ENCODE results near the gene CERS6.
"Not testable (repeated sequence)": the region's sequence is repeated elsewhere in the genome, so short reads cannot be mapped to it uniquely, and the experiment has no call there.

The CERS6 gene

DNA sequence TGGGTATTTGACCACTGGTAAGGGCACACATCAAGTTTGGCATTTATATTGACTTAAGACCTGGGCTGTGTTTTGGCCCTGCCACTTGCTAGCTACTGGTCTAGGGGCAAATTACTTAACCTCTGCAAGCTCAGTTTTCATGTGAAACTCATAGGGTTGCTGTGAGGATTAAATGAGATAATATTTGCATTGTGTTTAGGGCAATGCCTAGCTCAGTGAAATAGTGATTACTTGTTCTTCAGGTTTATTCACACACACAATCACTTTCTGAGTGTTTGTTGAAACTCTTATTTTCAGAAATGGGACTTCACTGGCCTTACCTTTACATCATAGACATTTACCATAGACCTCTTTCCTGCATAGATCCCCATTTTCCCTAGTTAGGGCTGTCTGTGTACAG is 12.3 kb downstream of the CERS6 start:
- no peak for DNase-seq (ENCODE audit: low spot score)

DNA sequence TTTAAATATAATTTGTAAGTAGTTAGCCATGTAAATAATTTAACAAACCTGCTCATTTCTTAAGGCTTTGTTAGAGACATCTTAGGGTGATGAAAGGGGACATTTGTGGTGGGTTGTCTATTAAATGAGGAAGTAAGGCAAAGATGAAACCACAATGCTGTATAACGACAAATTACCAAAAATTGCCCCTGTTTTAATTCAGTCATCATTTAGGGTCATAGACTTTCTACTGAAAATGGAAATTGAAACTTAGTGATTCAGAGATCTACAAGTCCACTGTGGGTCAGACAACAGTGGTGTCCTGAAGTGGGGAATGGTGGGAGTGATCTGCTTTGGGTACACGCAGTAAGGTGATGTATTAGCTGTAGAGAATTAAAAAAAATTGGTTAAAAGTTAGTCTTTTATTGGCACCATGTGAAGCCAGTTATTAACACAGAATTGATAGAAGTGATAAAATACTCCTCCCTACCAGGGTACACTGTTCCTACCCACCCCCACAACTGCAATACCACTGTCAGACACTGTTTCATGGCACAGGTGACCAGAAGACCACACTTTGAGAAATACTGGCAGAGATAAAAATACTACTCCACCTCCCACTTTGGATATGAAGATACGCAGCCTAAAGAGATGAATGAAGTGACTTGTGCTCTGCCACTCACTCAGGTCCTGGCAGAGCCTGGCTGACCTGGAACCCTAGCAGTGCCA is 13.4 kb downstream of the CERS6 start:
- no peak for DNase-seq (ENCODE audit: low spot score)

DNA sequence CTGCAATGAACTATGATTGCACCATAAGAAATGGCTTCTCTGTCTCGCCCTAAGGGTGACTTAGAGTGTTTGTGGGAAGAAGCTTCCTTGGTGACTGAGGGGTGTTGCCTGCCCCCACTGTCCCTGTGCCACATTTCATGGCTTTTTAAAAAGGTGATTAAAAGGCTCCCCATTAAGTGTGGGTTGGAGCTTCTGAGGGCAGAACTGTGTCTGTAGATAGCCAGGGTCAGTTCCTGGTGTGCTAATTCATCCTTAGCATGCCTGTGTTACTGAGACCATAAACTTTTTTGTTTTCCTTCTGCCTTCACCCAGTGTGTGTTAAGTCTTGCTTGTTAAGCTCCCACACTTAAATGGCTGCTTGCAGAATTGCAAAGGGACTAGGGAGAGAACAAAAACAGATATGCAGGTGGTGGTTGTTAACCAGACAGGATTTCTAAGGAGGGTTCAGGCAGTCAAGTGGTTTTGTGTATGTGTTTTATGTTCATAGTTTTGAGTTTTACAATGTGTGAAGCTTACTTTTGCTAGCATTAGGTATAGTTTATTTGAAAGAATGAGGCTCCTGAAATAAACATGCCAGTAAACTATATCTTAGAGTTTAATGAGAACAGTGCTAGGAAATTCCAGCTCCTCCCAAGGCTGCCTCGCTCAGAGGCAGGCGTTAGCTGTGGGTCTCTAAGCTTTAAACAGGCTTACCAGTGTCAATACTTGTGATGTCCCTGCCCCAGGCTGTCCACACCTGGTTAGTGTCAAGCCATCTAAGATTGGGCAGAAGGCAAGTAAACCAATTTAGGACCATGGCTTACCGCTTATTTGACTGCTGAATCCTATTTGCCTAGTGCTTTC is 14.5 kb downstream of the CERS6 start:
- peak; percentile 20 for DNase-seq (ENCODE audit: low spot score)

DNA sequence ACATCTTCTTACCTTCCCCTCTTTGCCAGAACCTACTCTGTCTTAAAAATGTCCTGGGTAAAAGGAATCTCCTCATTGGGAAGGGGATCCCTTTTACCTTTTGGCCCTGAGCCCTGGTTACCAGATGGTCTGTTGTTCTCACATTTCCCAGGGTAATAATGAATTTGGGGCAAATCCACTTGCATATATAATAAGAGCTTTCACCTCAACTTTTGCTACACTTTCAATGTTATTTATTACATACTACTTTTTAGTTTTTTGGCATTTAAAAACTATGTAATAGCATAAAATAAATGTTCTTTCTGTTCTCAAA is 15.0 kb downstream of the CERS6 start:
- DNase-seq (ENCODE audit: low spot score), result no peak

DNA sequence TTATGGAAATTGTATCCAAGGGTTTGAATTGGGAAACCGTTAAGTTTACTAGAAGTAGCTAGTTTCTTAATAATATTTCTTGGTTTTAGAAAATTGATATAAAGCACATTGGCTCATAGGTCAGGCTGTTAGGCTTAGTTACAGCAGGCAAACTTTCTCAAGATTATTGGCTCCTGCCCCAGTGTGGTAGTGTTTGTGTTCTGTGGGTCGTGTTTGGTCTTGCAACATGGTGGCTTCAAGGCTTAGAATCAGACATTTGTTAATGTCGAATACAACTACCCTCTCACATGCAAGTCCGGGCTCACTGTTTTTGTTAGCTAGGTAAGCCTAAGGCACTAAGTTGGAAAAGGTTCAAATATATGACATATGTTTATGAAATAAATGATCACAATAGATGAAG is 19.6 kb downstream of the CERS6 start:
- DNase-seq (ENCODE audit: low spot score), result no peak

DNA sequence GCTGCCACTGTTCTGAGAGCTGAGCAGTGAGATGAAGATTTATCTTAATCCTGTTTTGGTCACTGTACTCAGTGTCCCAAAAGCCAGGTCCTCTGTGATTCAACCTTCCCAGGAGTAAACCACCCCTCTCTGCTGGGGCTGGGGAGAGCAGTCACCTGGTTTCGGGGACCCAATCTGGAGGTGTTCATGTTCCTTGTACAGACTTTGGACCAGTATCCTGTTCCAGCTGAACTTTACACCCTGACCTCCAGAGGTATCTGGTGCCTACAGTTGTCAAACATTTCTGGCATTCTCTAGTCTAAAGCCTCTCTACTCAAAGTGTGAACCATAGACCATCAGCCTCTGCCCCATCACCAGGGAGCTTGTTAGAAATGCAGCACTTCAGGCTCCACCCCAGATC is 22.1 kb downstream of the CERS6 start:
- no peak for DNase-seq (ENCODE audit: low spot score)

DNA sequence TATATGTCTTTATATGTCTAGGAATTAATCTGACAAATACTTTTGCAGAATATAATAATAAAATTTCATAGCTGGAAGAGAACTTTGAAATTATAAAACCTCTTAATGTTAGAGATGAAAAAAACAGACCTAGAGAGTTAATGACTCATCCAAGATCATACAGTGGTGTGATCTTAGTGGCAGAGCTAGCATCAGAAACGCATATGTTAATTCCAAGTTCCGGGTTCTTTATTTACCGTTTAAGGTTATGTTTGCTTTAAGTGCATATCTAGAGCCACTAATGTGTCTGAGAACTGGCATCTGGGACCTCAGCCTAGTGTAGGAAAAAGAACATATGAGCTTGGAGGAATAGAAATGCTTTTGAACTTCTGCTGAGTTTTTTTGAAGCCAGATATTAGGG is 24.3 kb downstream of the CERS6 start:
- no peak for DNase-seq (ENCODE audit: low spot score)

DNA sequence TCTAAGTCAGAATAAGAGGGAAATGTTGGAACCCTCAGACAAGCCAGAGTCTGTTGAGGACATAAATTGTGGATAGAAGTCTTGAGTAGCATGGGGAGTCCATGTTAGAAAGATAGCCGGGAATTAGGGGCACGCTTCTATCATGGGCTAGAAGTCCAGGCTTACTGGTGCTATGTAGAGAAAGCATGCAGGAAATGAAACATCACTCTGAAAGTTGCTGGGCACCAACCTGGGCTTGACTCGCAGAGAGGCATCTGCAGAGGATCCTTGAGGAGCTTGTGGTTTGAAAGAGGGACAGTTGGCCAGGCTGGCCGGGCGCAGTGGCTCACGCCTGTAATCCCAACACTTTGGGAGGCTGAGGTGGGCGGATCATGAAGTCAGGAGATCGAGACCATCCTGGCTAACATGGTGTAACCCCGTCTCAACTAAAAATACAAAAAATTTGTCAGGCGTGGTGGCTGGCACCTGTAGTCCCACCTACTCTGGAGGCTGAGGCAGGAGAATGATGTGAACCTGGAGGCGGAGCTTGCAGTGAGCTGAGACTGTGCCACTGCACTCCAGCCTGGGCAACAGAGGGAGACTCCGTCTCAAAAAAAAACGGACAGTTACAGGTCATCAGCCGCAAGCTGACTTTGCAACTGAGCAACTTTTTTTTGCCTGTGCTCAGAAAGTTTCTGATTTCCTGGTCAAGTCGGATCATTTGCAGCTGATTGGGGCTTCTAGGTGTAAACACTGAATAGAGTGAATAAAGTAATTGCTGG is 24.9 kb downstream of the CERS6 start:
- no peak for DNase-seq (ENCODE audit: low spot score)

DNA sequence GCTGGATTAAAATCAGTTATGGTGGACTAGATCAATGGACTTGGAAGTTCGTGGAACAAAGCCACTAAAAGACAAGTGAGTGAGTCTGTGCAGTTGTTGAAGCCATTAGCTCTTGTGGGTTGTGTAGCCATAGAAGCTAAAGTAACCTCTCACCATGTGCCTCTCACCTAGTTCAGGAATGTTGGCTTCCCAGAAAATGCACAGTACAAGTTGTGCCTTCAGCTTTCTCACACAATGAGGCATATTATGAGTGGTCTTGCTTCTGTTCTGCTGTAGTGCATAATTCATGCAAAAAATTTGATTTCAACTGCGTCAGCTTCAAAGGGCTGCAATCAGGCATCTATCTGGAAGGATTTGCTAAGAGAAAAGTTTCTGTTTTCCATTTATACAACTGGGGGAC is 26.2 kb downstream of the CERS6 start:
- DNase-seq (ENCODE audit: low spot score), result no peak

DNA sequence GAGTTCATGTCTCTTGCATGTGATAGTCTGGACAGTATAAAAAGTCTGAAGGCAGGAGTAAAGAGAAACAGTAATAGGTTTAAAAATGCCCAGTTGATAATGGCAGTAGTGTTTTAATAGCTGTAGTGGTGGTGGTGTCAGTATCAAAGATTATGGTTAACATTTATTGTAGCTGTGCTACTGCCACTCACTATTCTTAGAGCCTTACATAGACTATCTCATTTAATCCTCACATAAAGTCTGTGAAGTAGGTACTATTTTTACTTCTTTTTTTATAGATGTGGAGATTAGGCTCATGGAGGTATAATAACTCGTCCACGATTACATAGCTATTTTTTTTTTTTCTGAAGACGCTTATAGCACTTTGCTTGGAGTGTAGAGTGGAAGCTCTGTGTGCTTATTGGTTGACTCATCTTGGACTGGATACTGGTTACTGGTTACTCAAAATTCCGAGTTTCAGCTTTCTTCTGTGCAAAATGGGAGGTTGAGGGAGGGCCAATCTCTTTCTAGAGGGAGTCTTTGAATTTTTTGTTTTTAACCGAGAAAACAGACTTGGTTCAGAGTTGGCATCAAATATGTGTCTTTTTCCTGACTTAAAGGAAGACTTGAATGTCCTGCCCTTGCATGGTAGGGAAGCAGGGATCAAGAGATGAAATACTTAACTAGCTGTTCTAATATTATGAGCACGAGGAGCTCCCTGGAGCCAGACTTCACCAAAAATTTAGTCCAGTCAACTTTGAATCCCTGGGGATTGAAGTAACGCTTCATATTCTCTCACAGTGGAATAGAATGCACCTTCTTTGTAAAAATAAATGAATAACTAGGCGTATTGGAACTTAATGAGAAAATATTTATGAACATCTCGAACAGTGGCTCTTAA is 27.1 kb downstream of the CERS6 start:
- DNase-seq (ENCODE audit: low spot score), result no peak

DNA sequence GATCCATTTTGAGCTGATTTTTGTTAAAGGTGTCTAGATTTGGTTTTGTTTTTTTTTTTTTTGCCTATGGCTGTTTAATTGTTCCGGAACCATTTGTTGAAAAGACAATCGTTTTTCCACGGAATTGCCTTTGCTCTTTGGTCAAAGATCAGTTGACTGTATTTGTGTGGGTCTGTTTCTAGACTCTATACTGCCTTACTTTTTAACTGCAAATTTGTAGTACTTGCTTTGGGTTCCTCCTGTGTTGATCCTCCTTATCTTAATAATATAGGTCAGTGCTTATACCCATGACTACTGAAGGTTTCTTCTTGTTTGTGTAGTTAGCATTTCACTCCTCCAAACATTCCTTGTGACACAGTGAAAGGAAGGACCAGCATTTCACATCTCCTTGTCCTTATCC is 30.4 kb downstream of the CERS6 start:
- DNase-seq (ENCODE audit: low spot score), result no peak

DNA sequence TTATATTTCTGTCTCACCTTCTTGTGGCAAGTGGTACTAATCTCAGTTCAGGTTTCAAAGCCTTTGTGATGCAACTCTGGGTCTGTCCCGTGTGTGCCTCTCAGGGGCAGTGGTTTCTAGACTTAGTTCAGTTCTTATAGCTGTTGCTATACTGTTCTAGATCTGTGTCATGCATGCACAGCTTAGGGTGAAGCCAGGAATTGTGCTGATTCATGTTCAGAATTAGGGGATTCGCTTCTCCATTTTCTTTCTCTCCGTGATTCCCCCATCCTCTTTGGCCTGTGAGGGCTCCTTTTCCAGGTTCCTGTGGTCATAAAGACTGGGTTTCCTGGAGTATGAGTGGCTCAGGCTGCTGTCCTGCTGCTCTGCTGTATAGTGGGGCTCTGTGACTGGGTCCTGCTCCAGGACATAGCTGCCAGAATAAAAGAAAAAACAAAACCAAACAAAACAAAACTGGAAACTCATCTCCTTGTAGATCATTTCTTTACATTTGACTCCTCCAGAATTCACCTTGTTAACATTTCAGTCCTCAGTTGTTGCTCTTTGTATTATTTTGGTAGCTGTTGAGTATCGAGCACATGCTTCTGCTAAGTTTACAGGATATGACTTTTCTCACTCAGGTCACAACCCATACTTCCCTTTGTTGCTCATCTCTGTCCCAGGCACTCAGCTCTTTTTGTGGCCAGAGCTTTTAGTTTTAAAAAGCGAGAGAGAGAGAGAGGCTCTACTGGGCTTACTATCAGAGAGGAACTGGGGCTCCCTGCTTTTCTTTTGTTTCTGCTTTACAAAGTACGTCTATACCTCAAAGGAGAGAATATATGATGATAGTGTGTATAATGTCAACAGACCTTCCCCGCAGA is 34.2 kb downstream of the CERS6 start:
- DNase-seq (ENCODE audit: low spot score), result no peak

DNA sequence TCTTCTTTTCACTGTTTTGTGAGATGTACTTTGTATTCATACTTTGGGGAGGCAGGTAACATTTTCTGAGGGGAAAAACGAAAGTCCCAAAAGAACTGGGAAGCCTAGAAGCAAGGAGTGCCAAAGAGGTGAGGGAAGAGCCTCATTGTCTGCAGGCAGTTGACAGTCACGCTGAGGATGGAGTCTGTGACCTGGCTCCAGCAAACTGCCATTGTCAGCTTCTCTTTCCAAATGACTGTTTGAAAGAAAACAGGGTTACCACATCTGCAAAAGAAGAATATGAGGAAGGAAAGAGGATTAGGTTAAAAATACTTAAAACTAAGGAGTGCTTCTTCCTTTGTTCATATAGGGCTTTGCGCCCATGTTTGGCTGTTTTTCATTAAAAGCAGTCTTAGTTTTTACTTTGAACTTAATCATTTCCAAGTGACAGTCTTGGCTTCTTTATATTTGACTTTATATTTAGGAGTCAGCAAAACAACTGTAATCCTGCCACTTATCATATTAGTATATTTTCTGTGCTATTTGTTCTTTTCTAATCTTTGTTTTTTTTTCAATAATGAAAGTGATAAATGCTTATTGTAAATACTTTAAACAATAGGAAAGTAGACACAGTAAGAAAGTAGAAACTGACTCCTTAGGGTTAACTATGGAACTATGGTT is 35.0 kb downstream of the CERS6 start:
- no peak for DNase-seq (ENCODE audit: low spot score)

DNA sequence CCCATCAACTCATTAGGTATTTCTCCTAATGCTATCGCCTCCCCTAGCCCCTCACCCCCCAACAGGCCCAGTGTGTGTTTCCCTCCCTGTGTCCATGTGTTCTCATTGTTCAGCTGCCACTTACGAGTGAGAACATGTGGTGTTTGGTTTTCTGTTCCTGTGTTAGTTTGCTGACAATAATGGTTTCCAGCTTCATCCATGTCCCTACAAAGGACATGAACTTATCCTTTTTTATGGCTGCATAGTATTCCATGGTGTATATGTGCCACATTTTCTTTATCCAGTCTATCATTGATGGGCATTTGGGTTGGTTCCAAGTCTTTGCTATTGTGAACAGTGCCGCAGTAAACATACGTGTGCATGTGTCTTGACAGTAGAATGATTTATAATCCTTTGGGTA is 35.7 kb downstream of the CERS6 start:
- not testable (repeated sequence) for DNase-seq (ENCODE audit: low spot score)

DNA sequence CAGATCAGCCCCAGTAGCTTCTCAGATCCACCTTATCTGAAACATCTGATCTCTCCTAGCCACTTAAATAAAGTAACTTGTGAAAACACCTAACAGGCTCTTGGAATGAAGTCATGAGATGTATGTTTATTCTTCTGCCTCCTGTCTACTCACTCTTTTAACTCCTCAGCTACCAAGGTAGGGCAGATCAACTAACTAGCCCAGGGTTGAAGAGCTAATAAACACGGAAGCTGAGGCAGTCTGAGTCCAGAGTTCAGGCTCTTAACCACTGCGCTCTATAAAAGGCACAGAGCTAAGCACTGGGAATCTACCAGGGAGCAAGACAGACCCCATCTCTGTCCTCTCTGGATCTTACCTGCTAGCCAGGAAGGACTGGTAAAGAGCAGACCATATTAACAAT is 37.1 kb downstream of the CERS6 start:
- not testable (repeated sequence) for DNase-seq (ENCODE audit: low spot score)

DNA sequence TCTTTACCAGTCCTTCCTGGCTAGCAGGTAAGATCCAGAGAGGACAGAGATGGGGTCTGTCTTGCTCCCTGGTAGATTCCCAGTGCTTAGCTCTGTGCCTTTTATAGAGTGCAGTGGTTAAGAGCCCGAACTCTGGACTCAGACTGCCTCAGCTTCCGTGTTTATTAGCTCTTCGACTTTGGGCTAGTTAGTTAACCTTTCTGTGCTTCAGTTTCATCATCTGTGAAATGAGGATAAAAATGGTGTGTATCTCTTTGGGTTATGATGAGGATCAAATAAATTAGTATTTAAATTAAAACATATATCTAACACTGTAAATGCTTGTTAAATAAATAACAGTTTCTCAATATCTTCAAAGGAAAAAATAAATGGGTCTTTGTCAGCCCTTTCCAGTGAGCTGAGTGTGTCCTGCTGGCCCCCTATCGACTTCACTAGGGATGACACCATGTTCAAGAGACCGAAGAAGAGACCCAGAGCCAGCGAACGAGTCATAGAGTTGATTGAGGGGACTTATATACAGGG is 38.2 kb downstream of the CERS6 start:
- DNase-seq (ENCODE audit: low spot score), result peak; percentile 32

DNA sequence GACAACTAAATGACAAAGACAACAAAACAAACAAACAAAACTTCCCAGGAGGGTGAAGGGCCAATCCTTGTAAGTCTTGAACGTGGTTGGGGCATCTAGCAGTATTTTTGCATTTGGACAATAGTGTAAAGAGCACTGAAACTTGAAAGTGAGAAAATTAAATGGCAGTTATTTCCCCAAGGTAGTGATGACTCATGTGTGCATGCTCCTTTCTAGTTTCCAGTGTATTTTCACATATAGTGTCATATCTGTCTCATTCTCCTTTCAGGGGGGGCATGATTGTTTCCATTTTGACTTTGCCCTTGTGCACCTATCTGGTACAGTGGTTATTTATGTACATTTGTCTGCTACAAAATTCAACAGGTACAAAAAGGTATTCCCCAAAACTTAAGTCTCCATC is 39.5 kb downstream of the CERS6 start:
- DNase-seq (ENCODE audit: low spot score), result no peak

DNA sequence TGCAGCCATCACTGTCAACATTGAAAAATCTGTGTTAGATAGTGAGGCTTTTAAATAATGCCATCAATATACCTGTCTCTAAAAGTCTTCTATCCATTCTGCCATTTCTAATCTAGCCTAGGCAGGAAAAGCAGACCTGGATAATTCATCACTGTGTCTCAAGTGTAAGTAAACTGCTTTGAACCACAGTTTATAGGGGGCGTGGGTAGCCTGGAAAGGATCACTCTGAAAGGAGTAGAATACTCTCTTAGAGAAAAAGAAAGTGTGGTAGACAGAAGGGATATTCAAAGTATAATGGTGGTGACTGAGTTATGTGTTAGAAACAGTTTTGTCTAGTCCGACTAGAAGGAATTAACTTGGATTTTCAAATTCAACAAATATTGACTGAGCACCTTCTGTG is 40.8 kb downstream of the CERS6 start:
- no peak for DNase-seq (ENCODE audit: low spot score)

DNA sequence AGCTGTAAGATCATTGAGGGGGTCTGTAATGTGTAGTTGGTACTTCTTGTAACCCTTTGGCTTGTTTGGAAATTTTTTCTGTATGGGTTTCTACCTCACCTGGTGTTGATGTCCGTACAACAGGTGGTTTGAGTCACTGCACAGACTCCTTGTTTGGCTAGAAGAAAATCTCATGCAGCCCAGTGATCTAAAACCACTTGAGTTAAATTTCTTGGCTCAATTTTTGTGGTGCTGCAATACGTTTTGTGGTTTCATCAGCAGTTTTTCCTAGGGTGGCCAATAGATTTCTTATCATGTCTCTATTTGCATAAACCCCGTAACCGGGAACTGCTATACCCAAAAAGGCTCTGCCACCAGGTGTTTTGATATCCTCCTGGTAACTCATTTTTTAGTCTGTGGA is 43.4 kb downstream of the CERS6 start:
- DNase-seq (ENCODE audit: low spot score), result no peak

DNA sequence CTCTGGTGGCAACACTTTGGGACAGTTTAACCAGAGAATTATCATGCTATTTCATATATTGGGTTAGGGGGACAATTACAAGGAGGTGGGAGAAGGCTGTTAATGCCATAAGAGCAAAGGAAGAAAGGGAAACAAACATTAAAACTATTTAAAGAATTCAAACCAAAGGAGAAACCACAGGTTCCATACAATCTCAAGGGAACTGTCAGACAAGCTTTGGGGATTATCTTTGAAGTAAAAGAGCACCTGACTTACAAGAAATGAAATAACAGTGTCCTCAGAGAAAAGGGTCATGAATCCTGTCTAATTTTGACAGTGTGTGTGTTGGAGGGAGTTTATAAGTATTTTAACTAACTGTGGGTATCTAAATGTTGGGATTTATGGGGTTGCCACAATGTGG is 44.4 kb downstream of the CERS6 start:
- no peak for DNase-seq (ENCODE audit: low spot score)

Data from iPS-NIHi11 (cell line).